Bronchial epithelial cell (primary cell): Measurements from ENCODE around the gene METTL26. TPM values are rescaled to one million over a fixed set of nuclear protein-coding genes. Genes with fewer than 3 reads are reported as not detected.

Source experiments
- DNase-seq: peaks from one replicate; pipeline ENCODE4 v3.0.0-alpha.2; 2010; ENCODE audit warnings: low read depth
- FAIRE-seq: peaks from 2 replicates; lab custom pipeline; 2011; peaks lifted over from hg19 to GRCh38; lab: Jason Lieb, UNC
- H3K27me3 ChIP-seq: 2 replicates; pipeline ENCODE4 v1.5.1; 2011; ENCODE audit warnings: low read length; ENCODE audit not compliant: control insufficient read depth, insufficient read depth
- H3K36me3 ChIP-seq: 2 replicates; pipeline ENCODE4 v1.5.1; 2011; ENCODE audit warnings: low read length; ENCODE audit not compliant: control insufficient read depth, insufficient read depth
- H3K4me3 ChIP-seq: 2 replicates; pipeline ENCODE4 v1.5.1; 2011; ENCODE audit warnings: mild to moderate bottlenecking, low read depth, low read length, control low read depth
- total RNA-seq: library from RNA; depleted of rRNA; stranded (reverse); fragments of >200 nt; gene quantifications from 2 replicates; pipeline ENCODE4 v1.2.1, GENCODE V29; 2014
- TF ChIP-seq, protein P1 (sequence below): IDR thresholded peaks from 2 replicates; pipeline ENCODE4 v1.5.1; 2011; ENCODE audit warnings: mild to moderate bottlenecking, moderate library complexity, low read length, control low read depth, inconsistent platforms; ENCODE audit not compliant: insufficient read depth, severe bottlenecking

Gene METTL26
- total RNA-seq, 1 donor from 2014 or later: 50.8 TPM

DNA sequence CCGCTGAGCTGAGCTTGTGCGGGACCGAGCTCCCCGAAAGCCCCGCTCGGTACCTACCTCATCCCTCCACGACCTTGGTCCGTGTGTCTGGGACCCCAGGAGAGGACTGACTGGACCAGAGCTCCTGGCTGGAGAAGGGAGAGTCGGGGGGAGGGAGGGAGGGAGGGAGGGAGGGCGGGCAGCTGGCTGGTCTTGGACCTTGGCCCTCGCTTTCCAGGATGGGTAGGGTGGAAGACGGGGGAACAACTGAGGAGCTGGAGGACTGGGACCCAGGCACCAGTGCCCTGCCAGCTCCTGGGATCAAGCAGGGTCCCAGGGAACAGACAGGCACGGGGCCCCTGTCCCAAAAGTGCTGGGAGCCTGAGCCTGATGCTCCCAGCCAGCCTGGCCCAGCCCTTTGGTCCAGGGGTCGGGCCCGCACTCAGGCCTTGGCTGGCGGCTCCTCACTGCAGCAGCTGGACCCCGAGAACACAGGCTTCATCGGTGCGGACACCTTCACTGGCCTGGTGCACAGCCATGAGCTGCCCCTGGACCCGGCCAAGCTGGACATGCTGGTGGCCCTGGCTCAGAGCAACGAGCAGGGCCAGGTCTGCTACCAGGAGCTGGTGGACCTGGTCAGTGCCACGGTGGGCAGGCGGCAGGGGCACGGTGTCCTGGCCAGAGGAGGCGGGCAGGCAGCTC lies 39.9 kb upstream of the METTL26 start:
- Histone ChIP-seq H3K36me3 (peaks cover 19% of the 10 kb centered on the region), H3K4me3 (peak overlapping the region; percentile 30), H3K27me3 (no peaks in the 10 kb centered on the region)
- no peak for DNase-seq
- FAIRE-seq: no peak
- TF ChIP-seq, protein P1, sequence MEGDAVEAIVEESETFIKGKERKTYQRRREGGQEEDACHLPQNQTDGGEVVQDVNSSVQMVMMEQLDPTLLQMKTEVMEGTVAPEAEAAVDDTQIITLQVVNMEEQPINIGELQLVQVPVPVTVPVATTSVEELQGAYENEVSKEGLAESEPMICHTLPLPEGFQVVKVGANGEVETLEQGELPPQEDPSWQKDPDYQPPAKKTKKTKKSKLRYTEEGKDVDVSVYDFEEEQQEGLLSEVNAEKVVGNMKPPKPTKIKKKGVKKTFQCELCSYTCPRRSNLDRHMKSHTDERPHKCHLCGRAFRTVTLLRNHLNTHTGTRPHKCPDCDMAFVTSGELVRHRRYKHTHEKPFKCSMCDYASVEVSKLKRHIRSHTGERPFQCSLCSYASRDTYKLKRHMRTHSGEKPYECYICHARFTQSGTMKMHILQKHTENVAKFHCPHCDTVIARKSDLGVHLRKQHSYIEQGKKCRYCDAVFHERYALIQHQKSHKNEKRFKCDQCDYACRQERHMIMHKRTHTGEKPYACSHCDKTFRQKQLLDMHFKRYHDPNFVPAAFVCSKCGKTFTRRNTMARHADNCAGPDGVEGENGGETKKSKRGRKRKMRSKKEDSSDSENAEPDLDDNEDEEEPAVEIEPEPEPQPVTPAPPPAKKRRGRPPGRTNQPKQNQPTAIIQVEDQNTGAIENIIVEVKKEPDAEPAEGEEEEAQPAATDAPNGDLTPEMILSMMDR: no peak

DNA sequence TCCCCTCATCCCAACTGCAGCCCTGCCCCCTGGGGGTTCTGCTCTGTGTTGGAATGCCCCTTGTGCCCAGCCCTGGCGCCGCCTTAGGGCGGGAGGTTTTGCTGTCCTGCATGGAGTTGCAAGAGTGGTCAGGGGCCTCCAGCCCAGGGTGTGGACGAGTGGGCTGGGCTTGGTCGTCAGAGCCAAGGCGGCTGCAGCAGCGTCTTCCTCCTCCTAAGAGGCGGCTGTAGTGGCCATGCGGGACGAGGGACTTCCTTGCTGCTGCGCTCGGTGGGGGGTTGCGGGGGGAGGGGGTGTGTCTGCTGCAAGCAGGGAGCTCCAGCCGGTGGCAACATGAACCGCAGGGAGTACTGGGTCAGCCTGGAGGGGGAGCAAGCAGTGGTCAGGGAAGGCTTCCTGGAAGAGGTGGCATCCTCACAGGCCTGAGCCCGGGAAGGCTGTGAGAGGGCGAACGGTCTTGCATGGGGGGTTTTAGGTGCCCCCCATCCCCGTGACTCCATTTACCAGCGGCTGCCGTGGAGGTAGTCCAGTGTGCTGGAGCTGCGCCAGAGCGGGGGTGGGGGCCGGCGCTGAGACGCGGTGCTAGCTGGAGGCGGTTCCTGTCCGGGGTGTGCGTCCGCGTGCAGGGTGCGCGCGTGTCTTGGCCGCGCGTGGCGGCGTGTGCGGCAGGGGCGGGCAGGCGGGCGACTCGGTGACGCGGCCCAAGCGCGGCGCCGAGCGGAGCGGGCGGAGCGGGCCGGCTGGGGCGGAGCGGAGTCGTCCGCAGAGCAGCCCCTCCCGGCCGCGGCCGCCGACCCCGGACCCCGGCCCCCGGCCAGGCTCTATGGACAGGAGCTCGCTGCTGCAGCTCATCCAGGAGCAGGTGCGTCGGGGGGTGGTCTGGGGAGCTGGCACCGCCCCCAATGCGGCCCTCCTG lies 39.1 kb upstream of the METTL26 start, which contains the start of gene RHBDL1:
Gene RHBDL1 (plus strand): TSS at position 704 of the 916 bp plus-strand sequence. CDS start 120 bp downstream, at position 824.
- no peak for FAIRE-seq
- H3K36me3 ChIP-seq: peaks cover 24% of the 10 kb centered on the region
- H3K4me3 ChIP-seq: peak within 1 kb of the TSS; percentile 30
- H3K27me3 ChIP-seq: no peaks in the 10 kb centered on the region
- no peak for DNase-seq
- TF ChIP-seq, protein P1: no peak

DNA sequence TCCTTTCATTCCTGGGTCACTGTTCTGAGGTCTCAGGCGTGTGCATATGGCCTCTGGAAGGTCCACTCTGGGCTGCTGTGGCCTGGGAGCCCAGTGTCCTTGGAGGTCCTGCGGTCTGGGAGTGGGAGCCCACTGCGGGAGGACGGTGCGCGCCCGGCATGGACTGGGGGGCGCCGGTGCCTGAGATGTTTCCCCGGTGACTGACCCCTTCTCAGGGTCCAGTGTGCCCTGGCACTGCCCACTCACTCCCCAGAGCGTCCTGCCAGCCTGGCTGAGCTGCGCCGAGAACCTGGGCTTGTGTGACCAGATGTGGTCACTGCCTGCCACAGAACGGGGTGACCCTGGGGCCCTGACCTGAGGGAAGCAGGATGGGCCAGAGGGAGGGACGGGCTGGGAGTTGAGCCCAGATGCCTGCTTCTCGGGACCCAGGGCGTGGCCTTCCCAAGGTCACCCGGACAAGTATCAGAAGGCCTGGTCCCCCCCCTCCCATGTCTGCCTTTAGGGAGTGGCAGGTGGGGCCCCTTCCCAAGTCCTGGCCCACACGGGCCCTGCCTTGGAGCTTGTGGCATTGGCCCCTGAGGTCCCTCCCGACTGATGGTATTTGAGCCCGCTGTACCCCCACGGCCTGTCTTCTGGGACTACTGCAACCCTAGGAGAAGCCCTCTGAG lies 38.2 kb upstream of the METTL26 start:
- TF ChIP-seq, protein P1: no peak
- Histone ChIP-seq H3K36me3 (peaks cover 31% of the 10 kb centered on the region), H3K27me3 (no peaks in the 10 kb centered on the region), H3K4me3 (no peak overlapping the region)
- FAIRE-seq: no peak
- no peak for DNase-seq

DNA sequence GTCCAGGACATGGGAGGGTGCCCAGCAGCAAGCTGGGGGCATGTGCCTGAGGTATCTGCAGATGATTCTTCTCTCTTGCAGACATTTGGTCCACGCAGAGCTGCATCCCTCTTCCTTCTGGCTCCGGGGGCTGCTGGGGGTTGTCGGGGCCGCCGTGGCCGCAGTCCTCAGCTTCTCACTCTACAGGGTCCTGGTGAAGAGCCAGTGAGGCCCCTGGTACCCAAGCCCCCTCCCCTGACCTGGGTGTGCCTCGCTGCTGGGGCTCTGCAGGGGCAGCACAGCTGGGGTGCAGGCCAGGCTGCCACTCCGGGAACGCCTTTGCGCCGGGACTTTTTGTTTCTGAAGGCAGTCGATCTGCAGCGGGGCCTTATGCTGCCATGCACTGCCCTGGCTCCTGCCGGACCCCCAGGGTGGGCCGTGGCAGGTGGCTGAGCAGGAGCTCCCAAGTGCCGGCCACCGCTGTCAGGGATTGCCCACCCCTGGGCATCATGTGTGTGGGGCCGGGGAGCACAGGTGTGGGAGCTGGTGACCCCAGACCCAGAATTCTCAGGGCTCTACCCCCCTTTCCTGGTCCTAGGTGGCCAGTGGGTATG lies 37.4 kb upstream of the METTL26 start:
- TF ChIP-seq, protein P1: no peak
- Histone ChIP-seq H3K4me3 (no peak overlapping the region), H3K27me3 (no peaks in the 10 kb centered on the region), H3K36me3 (peaks cover 32% of the 10 kb centered on the region)
- FAIRE-seq (no peak), DNase-seq (no peak)

DNA sequence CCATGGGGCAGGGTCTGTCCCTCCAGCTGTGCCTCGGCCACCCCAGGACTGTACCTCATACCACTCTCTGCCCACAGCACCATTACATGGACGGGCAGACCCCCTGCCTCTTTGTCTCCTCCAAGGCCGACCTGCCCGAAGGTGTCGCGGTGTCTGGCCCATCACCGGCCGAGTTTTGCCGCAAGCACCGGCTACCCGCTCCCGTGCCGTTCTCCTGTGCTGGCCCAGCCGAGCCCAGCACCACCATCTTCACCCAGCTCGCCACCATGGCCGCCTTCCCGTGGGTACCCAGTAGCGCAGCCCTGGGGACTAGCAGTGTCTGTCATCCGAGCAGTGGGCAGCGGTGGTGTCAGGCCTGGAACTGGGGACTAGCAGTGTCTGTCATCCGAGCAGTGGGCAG lies 36.7 kb upstream of the METTL26 start:
- DNase-seq: no peak
- TF ChIP-seq, protein P1: no peak
- no peak overlapping the region for H3K4me3 ChIP-seq
- H3K36me3 ChIP-seq: peaks cover 31% of the 10 kb centered on the region
- FAIRE-seq: no peak
- no peaks in the 10 kb centered on the region for H3K27me3 ChIP-seq
